HG02610 (cell line): ENCODE measurements around the gene SLC5A8.
A peak's percentile ranks its signal among the peaks of the same experiment; 100 is the strongest.
"Not testable (repeated sequence)": the region's sequence is repeated elsewhere in the genome, so short reads cannot be mapped to it uniquely, and the experiment has no call there.

Experiments used
- ATAC-seq: cut with Tn5 transposase; IDR thresholded peaks from one replicate; pipeline ENCODE4 v1.9.1; 2021; ENCODE audit warnings: mild to moderate bottlenecking, moderate library complexity; ENCODE audit not compliant: unreplicated experiment

SLC5A8 gene

GRCh38 chr12:101172316-101172715 is 37.7 kb downstream of the SLC5A8 start:
- no peak for ATAC-seq

- no peak for ATAC-seq
Observed at GRCh38 chr12:101168001-101168400, 42.0 kb downstream of the SLC5A8 start.

- ATAC-seq, result no peak
Observed at GRCh38 chr12:101166866-101167265, 43.2 kb downstream of the SLC5A8 start.

DNA sequence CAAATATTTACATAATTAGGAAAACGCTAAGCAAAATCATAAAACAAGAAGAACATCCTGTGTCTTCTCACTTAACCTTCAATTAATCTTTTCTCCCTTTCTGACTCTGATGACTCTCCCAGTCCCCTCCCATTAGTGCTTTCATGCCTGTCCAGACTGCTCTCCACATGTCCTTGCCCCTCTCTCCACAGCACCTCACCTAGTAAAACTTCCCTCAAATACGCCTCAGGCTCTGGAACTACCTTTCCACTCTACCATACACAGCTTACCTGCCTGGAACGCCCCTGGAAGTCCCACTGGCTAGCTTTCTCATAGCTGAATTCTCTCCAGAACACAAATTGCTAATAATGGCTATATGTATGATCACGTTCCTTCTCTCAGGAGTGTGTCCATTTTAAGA is 44.7 kb downstream of the SLC5A8 start:
- ATAC-seq, result no peak

- ATAC-seq, result not testable (repeated sequence)
Observed at GRCh38 chr12:101145777-101146431, 64.1 kb downstream of the SLC5A8 start.

- no peak for ATAC-seq
Observed at GRCh38 chr12:101127521-101128219, 82.4 kb downstream of the SLC5A8 start.

DNA sequence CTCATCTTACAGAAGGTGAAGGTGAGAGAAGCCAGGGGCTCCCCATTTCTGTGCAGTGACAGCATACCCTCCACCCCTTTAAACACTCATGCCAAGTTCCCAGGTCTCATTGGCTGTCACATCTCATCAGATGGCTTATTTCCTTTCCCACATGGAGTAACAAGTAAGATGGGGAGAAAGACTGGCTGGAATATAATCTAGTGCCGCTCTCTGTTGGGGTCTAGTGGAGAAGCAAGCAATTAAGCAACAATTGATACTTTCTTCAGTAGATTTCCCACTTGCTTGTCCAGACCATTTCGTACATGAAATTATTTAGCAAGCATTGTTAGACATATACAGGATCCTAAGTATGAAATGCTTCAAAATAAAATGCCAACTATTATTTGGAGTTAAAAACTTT is 92.2 kb downstream of the SLC5A8 start:
- ATAC-seq, result no peak

DNA sequence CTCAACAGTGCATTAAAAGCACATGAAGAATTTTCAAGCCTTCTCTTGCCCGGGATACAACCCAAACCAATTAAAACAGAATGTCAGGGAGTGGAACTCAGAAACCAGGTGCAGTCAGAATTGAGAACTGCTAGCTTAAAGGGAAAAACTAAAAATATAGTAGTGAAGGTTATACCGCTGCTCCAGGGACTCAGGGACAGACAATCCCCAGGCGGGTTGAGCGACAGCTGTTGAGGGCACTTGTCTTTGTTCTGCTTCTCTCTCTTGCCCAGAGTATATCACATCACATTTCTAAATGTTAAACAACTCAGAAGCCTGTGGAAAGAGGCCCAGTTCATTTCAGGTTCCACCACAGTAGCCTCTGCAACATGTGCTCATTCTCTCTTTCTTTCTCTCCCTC is 93.1 kb downstream of the SLC5A8 start:
- no peak for ATAC-seq

DNA sequence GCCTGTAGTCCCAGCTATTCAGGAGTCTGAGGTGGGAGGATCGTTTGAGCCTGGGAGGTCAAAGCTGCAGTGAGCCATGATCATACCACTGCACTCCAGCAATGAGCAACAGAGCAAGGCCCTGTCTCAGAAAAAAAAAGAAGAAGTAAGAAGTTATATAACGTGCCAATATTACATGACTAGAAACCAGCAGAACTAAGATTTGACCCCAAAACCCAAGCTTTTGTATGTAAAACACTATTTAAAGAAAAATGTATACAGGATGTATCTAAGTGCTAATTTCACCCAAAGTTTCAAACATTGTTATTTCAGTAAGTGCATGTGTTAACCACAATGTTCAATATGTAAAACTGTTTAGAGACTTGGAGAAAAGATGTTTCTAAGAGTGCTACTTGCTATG is 94.7 kb downstream of the SLC5A8 start:
- peak; percentile 57 for ATAC-seq

GRCh38 chr12:101111441-101111840 is 98.6 kb downstream of the SLC5A8 start:
- ATAC-seq, result no peak

DNA sequence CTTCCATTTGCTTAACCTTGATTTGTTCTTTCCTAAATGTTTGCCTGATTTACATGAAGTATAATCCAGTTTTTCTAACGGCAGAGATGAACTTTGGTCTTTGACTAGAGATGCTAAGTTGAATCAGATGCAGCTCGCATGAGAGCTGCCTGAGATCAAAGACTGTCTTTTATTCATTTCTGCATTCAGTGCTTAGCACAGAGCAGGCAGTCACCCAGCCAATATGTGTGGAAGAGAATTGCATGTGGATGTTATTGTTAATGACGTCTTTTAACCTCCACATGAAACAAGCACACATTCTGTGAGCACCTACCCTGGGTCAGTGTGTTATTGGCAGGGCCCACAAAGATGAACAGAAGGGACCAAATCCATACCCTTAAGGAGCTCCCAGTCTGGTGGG is 99.2 kb downstream of the SLC5A8 start:
- no peak for ATAC-seq

DNA sequence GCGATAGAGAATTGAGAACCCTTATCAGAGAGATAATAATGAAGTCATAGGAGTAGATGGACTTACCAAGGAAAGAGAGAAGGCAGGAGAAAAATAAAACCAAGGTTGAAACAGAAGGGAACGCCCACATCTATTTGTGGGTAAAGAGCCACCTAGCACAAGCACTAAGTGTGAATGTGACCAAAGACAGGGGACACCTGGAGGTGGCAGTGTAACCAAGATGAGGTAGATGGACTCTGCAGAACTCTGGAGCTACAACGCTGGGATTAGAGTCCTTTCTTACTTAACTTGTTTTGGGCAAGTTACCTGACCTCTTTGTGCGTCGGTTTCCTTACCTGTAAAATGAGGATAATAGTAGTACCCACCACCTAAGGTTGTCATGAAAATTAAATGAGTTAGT is 101.9 kb downstream of the SLC5A8 start:
- ATAC-seq, result no peak

GRCh38 chr12:101107032-101107763 is 102.8 kb downstream of the SLC5A8 start:
- ATAC-seq, result no peak
